Ishikawa (cell line): ENCODE results near the gene TAL1.

Experiments used
- CEBPB ChIP-seq: IDR thresholded peaks from 2 replicates; pipeline ENCODE4 v1.6.1; 2012
- CREB1 ChIP-seq: IDR thresholded peaks from 2 replicates; pipeline ENCODE4 v1.6.1; 2012; ENCODE audit warnings: low read depth
- EP300 ChIP-seq: IDR thresholded peaks from 2 replicates; pipeline ENCODE4 v1.6.1; 2012; ENCODE audit warnings: borderline replicate concordance
- RAD21 ChIP-seq: IDR thresholded peaks from 2 replicates; pipeline ENCODE4 v1.6.1; 2012; ENCODE audit warnings: low read depth
- TAF1 ChIP-seq: IDR thresholded peaks from 2 replicates; pipeline ENCODE4 v1.6.1; 2012; ENCODE audit warnings: low read depth, mild to moderate bottlenecking
- TEAD4 ChIP-seq: IDR thresholded peaks from 2 replicates; pipeline ENCODE4 v1.6.1; 2012
- YY1 ChIP-seq: IDR thresholded peaks from 2 replicates; pipeline ENCODE4 v1.6.1; 2012; ENCODE audit warnings: low read depth
- ZBTB7A ChIP-seq: IDR thresholded peaks from 2 replicates; pipeline ENCODE4 v1.6.1; 2012; ENCODE audit warnings: low read depth
- TF ChIP-seq, protein P1 (sequence below): IDR thresholded peaks from 2 replicates; pipeline ENCODE4 v1.6.1; 2012
- TF ChIP-seq, protein P2 (sequence below): IDR thresholded peaks from 2 replicates; pipeline ENCODE4 v1.6.1; 2012; ENCODE audit warnings: low read depth, mild to moderate bottlenecking

DNA sequence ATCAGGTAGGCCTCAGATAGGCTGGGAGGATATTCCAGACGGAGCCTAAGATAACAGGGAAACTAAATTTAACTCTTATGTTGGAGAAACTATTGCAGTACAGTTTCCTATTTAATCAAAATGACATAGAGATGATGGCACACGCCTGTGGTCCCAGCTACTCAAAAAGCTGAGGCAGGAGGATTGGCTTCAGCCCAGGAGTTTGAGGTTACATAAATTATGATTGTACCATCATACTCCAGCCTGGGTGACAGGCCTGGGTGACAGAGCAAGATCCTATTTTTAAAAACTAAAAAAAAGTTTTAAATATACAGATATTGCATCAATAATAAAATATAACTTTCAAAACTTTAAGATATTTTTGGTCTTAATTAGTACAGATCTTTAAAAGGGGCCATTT lies 25.2 kb upstream of the TAL1 start:
- TF ChIP-seq, protein P1, sequence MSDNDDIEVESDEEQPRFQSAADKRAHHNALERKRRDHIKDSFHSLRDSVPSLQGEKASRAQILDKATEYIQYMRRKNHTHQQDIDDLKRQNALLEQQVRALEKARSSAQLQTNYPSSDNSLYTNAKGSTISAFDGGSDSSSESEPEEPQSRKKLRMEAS: no peak
- no peak for TF ChIP-seq RAD21
- TF ChIP-seq CREB1: no peak
- TF ChIP-seq EP300: no peak
- no peak for TF ChIP-seq YY1
- TF ChIP-seq TAF1: no peak
- no peak for TF ChIP-seq CEBPB
- TF ChIP-seq, protein P2, sequence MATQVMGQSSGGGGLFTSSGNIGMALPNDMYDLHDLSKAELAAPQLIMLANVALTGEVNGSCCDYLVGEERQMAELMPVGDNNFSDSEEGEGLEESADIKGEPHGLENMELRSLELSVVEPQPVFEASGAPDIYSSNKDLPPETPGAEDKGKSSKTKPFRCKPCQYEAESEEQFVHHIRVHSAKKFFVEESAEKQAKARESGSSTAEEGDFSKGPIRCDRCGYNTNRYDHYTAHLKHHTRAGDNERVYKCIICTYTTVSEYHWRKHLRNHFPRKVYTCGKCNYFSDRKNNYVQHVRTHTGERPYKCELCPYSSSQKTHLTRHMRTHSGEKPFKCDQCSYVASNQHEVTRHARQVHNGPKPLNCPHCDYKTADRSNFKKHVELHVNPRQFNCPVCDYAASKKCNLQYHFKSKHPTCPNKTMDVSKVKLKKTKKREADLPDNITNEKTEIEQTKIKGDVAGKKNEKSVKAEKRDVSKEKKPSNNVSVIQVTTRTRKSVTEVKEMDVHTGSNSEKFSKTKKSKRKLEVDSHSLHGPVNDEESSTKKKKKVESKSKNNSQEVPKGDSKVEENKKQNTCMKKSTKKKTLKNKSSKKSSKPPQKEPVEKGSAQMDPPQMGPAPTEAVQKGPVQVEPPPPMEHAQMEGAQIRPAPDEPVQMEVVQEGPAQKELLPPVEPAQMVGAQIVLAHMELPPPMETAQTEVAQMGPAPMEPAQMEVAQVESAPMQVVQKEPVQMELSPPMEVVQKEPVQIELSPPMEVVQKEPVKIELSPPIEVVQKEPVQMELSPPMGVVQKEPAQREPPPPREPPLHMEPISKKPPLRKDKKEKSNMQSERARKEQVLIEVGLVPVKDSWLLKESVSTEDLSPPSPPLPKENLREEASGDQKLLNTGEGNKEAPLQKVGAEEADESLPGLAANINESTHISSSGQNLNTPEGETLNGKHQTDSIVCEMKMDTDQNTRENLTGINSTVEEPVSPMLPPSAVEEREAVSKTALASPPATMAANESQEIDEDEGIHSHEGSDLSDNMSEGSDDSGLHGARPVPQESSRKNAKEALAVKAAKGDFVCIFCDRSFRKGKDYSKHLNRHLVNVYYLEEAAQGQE: no peak
- no peak for TF ChIP-seq ZBTB7A
- TF ChIP-seq TEAD4: no peak
